Lung (tissue), 12 donors: Measurements from ENCODE around the gene STARD13. TPM values are rescaled to one million over a fixed set of nuclear protein-coding genes. Genes with fewer than 3 reads are reported as not detected.

Experiments used
- ATAC-seq: fragments of 200-7000 bp; cut with Tn5 transposase; one replicate; pipeline ENCODE4 v1.9.1; 2020; ENCODE audit warnings: moderate number of reproducible peaks; ENCODE audit not compliant: insufficient read depth, low FRiP score
- DNase-seq, 3 donors: peaks; one replicate each; pipeline ENCODE4 v3.0.0-alpha.2; 2013 to 2017
- H3K27ac ChIP-seq, 2 donors: one replicate each; pipeline ENCODE4 v1.5.1; 2013; ENCODE audit warnings: mild to moderate bottlenecking in 2 of 2, moderate library complexity in 2 of 2, control low read depth in 1 of 2, inconsistent platforms in 1 of 2, low read depth in 1 of 2, low read length in 1 of 2
- H3K27me3 ChIP-seq, 3 donors: one replicate each; pipeline ENCODE4 v1.5.1; 2013; ENCODE audit warnings: low read length in 2 of 3; ENCODE audit not compliant: control insufficient read depth in 3 of 3, insufficient read depth in 3 of 3
- H3K36me3 ChIP-seq, 4 donors: one replicate each; pipeline ENCODE4 v1.5.1; 2013; ENCODE audit warnings: low read length in 4 of 4, mild to moderate bottlenecking in 1 of 4, moderate library complexity in 1 of 4; ENCODE audit not compliant: control insufficient read depth in 4 of 4, insufficient read depth in 4 of 4
- H3K4me1 ChIP-seq, 5 donors: one replicate each; pipeline ENCODE4 v1.5.1; 2013; ENCODE audit warnings: low read length in 5 of 5, mild to moderate bottlenecking in 2 of 5, moderate library complexity in 1 of 5; ENCODE audit not compliant: control insufficient read depth in 5 of 5, insufficient read depth in 5 of 5
- H3K4me3 ChIP-seq: one replicate; pipeline ENCODE4 v1.5.1; 2013; ENCODE audit warnings: mild to moderate bottlenecking, control low read depth, moderate library complexity
- H3K9ac ChIP-seq, 2 donors: one replicate each; pipeline ENCODE4 v1.5.1; 2013; ENCODE audit warnings: low read length in 2 of 2, control low read depth in 1 of 2; ENCODE audit not compliant: insufficient read depth in 1 of 2
- H3K9me3 ChIP-seq, 4 donors: one replicate each; pipeline ENCODE4 v1.5.1; 2013; ENCODE audit warnings: low read length in 3 of 4, mild to moderate bottlenecking in 1 of 4, moderate library complexity in 1 of 4; ENCODE audit not compliant: control insufficient read depth in 4 of 4, insufficient read depth in 3 of 4
- CTCF ChIP-seq: IDR thresholded peaks from 2 replicates; pipeline ENCODE4 v1.5.1; 2012; ENCODE audit warnings: mild to moderate bottlenecking; ENCODE audit errors: control extremely low read depth, extremely low read depth
- WGBS, 2 donors: extraction: QIAGEN DNeasy Blood & Tissue Kit; methylation state at CpG; one replicate each; pipeline ENCODE4 v1.1.7; 2013; 5-methylcytosine and 5-hydroxymethylcytosine counted together
- polyA plus RNA-seq, 2 donors: library from polyadenylated mRNA; stranded (reverse); fragments of 200-250 nt; gene quantifications; one replicate each; pipeline ENCODE4 v1.2.1, GENCODE V29; 2013
- total RNA-seq, 2 donors: library from RNA; depleted of rRNA in 1 of 2; stranded (reverse); fragments of >200 nt in 1 of 2; gene quantifications; one replicate each; pipeline ENCODE4 v1.2.1, GENCODE V29; 2014 to 2021
- donor health status: control.
- donor health status: control.
- donor health status: Bipolar disorder and iron deficiency.
- donor health status: healthy.
- donor health status: DM: yes; HTN: yes; CAD: no.

Gene STARD13
- total and polyA plus RNA-seq, 4 donors = 7.9 to 91.6 (median 29.7) TPM

DNA sequence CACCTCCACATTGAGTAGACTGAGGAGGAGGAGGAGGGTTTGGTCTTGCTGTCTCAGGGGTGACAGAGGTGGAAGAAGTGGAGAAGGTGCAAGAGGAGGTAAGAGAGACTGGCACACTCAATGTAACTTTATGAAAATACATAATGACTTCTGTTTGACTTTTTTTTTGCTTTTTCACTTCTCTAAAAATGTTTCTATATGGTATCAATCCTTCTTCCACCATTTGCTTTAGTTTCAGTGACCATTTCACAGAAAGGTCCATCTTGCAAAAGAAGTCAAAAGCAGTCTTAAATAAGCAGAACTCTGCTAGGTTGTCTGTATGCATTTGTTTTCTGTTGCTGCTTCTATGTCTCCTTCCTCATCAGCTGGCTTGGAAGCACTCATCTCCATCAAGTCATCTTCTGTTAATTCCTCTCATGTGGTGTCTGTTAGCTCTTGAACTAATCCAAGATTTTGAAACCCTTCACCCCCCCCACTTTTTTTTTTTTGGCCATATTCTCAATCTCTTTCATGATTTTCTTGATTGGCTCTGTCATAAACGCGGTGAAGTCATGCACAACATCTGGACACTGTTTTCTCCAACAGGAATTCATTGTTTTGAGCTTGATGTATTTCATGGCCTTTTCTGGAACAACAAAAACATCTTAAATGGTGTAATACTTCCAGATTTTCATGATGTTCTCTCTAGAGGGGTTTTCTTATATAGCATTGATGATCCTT is 188.5 kb downstream of the STARD13 start:
- 95 to 100% methylated on average over 2 of the region's 2 CpGs for WGBS, 2 donors
- Histone ChIP-seq H3K27ac (no peak overlapping the region), H3K36me3 (no peaks in the 10 kb centered on the region), H3K9me3 (peaks cover 0 to 5% (median 3%) of the 10 kb centered on the region in 4 donors), H3K4me1 (peaks cover 0 to 2% (median 0%) of the 10 kb centered on the region in 5 donors), H3K27me3 (no peaks in the 10 kb centered on the region), H3K4me3 (no peak overlapping the region), H3K9ac (no peak overlapping the region)
- no peak for ATAC-seq
- DNase-seq = no peak
- no peak for TF ChIP-seq CTCF

DNA sequence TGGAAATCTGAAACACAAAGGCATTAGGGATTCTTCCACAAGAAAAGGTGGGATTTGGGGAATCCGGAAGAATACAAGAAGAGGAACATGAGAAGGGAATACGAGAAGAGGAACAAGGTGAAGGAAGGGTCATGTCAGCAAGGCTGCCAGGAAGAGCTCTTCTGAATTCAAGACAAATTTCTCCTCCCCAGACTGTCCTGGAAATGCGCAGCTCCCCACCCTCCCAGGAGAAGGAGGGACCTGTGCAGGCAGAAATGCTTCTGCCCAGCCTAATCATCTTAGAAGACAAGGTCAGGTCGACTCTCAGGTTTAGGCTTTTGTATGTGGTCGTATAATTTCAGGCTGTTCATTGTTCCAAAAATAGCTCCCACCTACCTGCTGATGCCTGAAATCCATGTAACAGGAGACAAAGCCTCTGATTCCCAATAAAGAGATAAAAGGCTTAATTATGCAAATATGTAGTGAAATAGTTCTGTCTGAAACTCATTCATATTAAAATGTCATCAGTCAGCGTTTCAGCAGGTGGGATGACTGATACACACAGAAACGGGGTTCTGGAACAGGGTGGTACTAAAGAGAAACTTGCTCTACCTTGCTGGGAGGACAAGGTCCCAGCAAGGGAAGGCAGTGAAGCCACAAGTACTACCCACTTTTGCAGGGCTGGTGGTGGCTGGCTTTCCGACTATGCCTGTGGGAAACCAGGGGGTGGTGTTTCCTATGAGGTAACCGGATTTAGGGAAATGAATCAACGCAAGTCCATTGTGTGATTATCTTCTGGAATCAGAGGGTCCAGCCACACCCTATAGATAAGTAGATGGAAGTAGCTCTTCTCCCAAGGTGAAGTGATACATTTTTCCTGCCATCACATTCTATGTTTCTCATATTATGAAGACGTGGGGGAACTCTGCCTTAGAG is 193.2 kb downstream of the STARD13 start:
- Histone ChIP-seq H3K9me3 (peaks cover 0 to 2% (median 0%) of the 10 kb centered on the region in 4 donors), H3K27ac (peak overlapping the region in 1 of 2 donors; percentile 78), H3K4me3 (no peak overlapping the region), H3K9ac (no peak overlapping the region), H3K36me3 (no peaks in the 10 kb centered on the region), H3K4me1 (peaks cover 0 to 7% (median 4%) of the 10 kb centered on the region in 5 donors), H3K27me3 (no peaks in the 10 kb centered on the region)
- DNase-seq = peak in 1 of 3 donors; percentile 21
- TF ChIP-seq CTCF = no peak
- no peak for ATAC-seq
- 74 to 77% methylated on average over 11 of the region's 11 CpGs for WGBS, 2 donors

- TF ChIP-seq CTCF = no peak
- WGBS, 2 donors = 96 to 97% methylated on average over 5 of the region's 5 CpGs
- H3K27ac ChIP-seq = no peak overlapping the region
- no peak overlapping the region for H3K9ac ChIP-seq
- no peaks in the 10 kb centered on the region for H3K36me3 ChIP-seq
- ATAC-seq (no peak), DNase-seq (no peak)
- H3K4me3 ChIP-seq = no peak overlapping the region
- peaks cover 0 to 7% (median 4%) of the 10 kb centered on the region in 5 donors for H3K4me1 ChIP-seq
- H3K9me3 ChIP-seq = peaks cover 0 to 2% (median 0%) of the 10 kb centered on the region in 4 donors
- H3K27me3 ChIP-seq = no peaks in the 10 kb centered on the region
These were observed 194.2 kb downstream of the STARD13 start for GRCh38 chr13:33091415-33091774.
